Activated CD4-positive, alpha-beta T cell treated with anti-CD3 and anti-CD28 coated beads, Interleukin-2, Interleukin-4, amounts not matched to agents 100 ng/mL and 50 ng/mL, durations not matched to agents 16 hours and 8 hours (primary cell): ENCODE results near the gene EHD4.
A peak's percentile ranks its signal among the peaks of the same experiment; 100 is the strongest.

Experiments
- DNase-seq: peaks from one replicate; pipeline ENCODE4 v3.0.0-alpha.2; 2020; ENCODE audit warnings: low spot score

The EHD4 gene

GRCh38 chr15:41980654-41981323 is 8.4 kb upstream of the EHD4 start:
- no peak for DNase-seq

GRCh38 chr15:41979493-41980266 is 7.3 kb upstream of the EHD4 start:
- no peak for DNase-seq

- DNase-seq: no peak
Observed at GRCh38 chr15:41978534-41978933, 6.2 kb upstream of the EHD4 start.

GRCh38 chr15:41977757-41978383 is 5.5 kb upstream of the EHD4 start:
- no peak for DNase-seq

GRCh38 chr15:41975669-41976068 is 3.3 kb upstream of the EHD4 start:
- no peak for DNase-seq

GRCh38 chr15:41974041-41974440 is 1.7 kb upstream of the EHD4 start:
- no peak for DNase-seq

- DNase-seq: no peak
Observed at GRCh38 chr15:41971895-41972252, 483 bp downstream of the EHD4 start.

- peak; percentile 86 for DNase-seq
Observed at GRCh38 chr15:41971089-41971894, 1.1 kb downstream of the EHD4 start.

GRCh38 chr15:41970456-41970855 is 1.9 kb downstream of the EHD4 start:
- no peak for DNase-seq

GRCh38 chr15:41969851-41970431 is 2.4 kb downstream of the EHD4 start:
- DNase-seq: peak; percentile 71

GRCh38 chr15:41968701-41969100 is 3.7 kb downstream of the EHD4 start:
- peak; percentile 17 for DNase-seq

GRCh38 chr15:41967506-41968206 is 4.7 kb downstream of the EHD4 start:
- no peak for DNase-seq

GRCh38 chr15:41966920-41967465 is 5.4 kb downstream of the EHD4 start:
- DNase-seq: no peak

GRCh38 chr15:41966414-41966812 is 5.9 kb downstream of the EHD4 start:
- DNase-seq: no peak

GRCh38 chr15:41965441-41966413 is 6.6 kb downstream of the EHD4 start:
- DNase-seq: peak; percentile 19

- no peak for DNase-seq
Observed at GRCh38 chr15:41961595-41962202, 10.7 kb downstream of the EHD4 start.

GRCh38 chr15:41961001-41961518 is 11.3 kb downstream of the EHD4 start:
- no peak for DNase-seq

- DNase-seq: no peak
Observed at GRCh38 chr15:41958002-41958420, 14.3 kb downstream of the EHD4 start.
